Measurements from ENCODE around the gene SYPL2.

DNA sequence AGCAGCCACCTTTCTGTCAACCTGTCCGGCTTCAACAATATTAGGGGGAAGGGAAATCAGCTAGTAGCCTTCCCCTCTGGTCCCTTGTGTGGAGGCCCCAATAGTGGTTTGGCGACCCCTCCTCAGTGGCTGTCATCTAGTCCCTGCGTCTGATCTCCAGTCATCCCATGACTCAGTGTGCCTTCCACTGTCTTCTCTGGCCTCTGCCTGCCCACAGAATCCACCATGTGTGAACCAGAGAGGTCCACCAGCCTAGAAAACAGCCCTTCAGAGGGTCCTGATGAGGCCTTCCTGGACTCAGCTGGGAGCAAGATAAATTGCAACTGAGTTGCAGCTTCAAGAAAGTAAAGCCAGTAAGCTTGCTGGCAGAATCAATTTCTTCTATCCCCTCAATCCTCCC is 13.6 kb downstream of the SYPL2 start:
- TF ChIP-seq CTCF (IDR thresholded peaks at IDR 0.05) (no peak), POLR2A (IDR thresholded peaks at IDR 0.05) (no peak)

All from lower leg skin (tissue), 3 donors.